Upper lobe of left lung (tissue), 6 donors: ENCODE results near the gene PLCH2. TPM values are rescaled to one million over a fixed set of nuclear protein-coding genes. Genes with fewer than 3 reads are reported as not detected.
A peak's percentile ranks its signal among the peaks of the same experiment; 100 is the strongest.

ENCODE experiments used
- ATAC-seq, 2 donors: fragments of 200-7000 bp; cut with Tn5 transposase; one replicate each; pipeline ENCODE4 v1.9.1; 2022; ENCODE audit warnings: mild to moderate bottlenecking in 2 of 2, moderate library complexity in 2 of 2; ENCODE audit not compliant: low FRiP score in 2 of 2
- DNase-seq, 2 donors: peaks; one replicate each; pipeline ENCODE4 v3.0.0-alpha.2; 2019 to 2020
- H3K27ac ChIP-seq, 4 donors: fragments of 200-600 bp; sonication (generic); one replicate each; pipeline ENCODE4 v1.5.1; 2016 to 2019
- H3K27me3 ChIP-seq, 4 donors: fragments of 200-600 bp; sonication (generic); one replicate each; pipeline ENCODE4 v1.5.1; 2017 to 2019
- H3K36me3 ChIP-seq, 4 donors: fragments of 200-600 bp; sonication (generic); one replicate each; pipeline ENCODE4 v1.5.1; 2016 to 2019
- H3K4me1 ChIP-seq, 4 donors: fragments of 200-600 bp; sonication (generic); one replicate each; pipeline ENCODE4 v1.5.1; 2018 to 2019
- H3K4me3 ChIP-seq, 4 donors: fragments of 200-600 bp; sonication (generic); one replicate each; pipeline ENCODE4 v1.5.1; 2017 to 2019; ENCODE audit warnings: mild to moderate bottlenecking in 2 of 4, moderate library complexity in 1 of 4
- H3K9me3 ChIP-seq, 4 donors: fragments of 200-600 bp; sonication (generic); one replicate each; pipeline ENCODE4 v1.5.1; 2018 to 2019
- CTCF ChIP-seq, 6 experiments: fragments of 450-650 bp in 4 of 6; fragments of 200-600 bp in 2 of 6; sonication (generic) in 2 of 6; IDR thresholded peaks; one replicate each; pipeline ENCODE4 v1.5.1; 2016 to 2019; ENCODE audit warnings: antibody characterized with exemption in 6 of 6
- EP300 ChIP-seq, 4 donors: sonication (generic); formaldehyde crosslinking; IDR thresholded peaks; one replicate each; pipeline ENCODE4 v1.5.1; 2017; ENCODE audit warnings: antibody characterized with exemption in 4 of 4, control low read depth in 2 of 4
- POLR2A ChIP-seq, 4 donors: fragments of 450-650 bp; IDR thresholded peaks; one replicate each; pipeline ENCODE4 v1.5.1; 2016 to 2017; ENCODE audit warnings: antibody characterized with exemption in 4 of 4, mild to moderate bottlenecking in 2 of 4
- POLR2AphosphoS5 ChIP-seq, 2 donors: sonication (generic); formaldehyde crosslinking; IDR thresholded peaks; one replicate each; pipeline ENCODE4 v1.5.1; 2017; ENCODE audit warnings: antibody characterized with exemption in 2 of 2
- WGBS, 2 donors: methylation state at CpG; one replicate each; pipeline ENCODE4 v1.1.5; 2017 to 2018; 5-methylcytosine and 5-hydroxymethylcytosine counted together
- total RNA-seq, 6 donors: library from RNA; depleted of rRNA in 4 of 6; stranded (reverse); fragments of >200 nt in 4 of 6; gene quantifications; one replicate each; pipeline versions ENCODE4 v1.1.0 to v1.2.1, GENCODE V29; 2016 to 2021
- donor health status: DM: no; HTN: no; CAD: no; lungs with moderate emphysema.
- donor health status: DM: no; HTN: yes; CAD: no; lungs with severe emphysema.

The PLCH2 gene
- 1 to 10 TPM; 1.5 to 7.3 (median 3.4) TPM for total RNA-seq

GRCh38 chr1:2476061-2476999 is at the start of gene PLCH2:
PLCH2 (plus strand) TSS chr1:2476289; CDS start chr1:2476589, 300 bp downstream.
- H3K36me3 ChIP-seq, result no peaks in the 10 kb centered on the region
- H3K9me3 ChIP-seq, result no peaks in the 10 kb centered on the region
- no peak for TF ChIP-seq CTCF (IDR thresholded peaks at IDR 0.05)
- TF ChIP-seq EP300 (IDR thresholded peaks at IDR 0.05), result no peak
- DNase-seq, result no peak
- no peak for ATAC-seq
- no peaks in the 10 kb centered on the region for H3K4me1 ChIP-seq
- no peak within 1 kb of the TSS for H3K27ac ChIP-seq
- no peak within 1 kb of the TSS for H3K4me3 ChIP-seq
- WGBS, 2 donors, result 75 to 86% methylated on average over 11 to 32 of the region's 34 CpGs
- no peaks in the 10 kb centered on the region for H3K27me3 ChIP-seq

GRCh38 chr1:2426540-2426939 is 49.5 kb upstream of the PLCH2 start:
- DNase-seq (peak in 1 of 2 donors; percentile 72), ATAC-seq (no peak)
- no peak for TF ChIP-seq POLR2AphosphoS5 (IDR thresholded peaks at IDR 0.05)
- no peak for TF ChIP-seq POLR2A (IDR thresholded peaks at IDR 0.05)
- TF ChIP-seq EP300 (IDR thresholded peaks at IDR 0.05), result no peak
- no peak for TF ChIP-seq CTCF (IDR thresholded peaks at IDR 0.05)
- Histone ChIP-seq H3K36me3 (no peaks in the 10 kb centered on the region), H3K27ac (no peak overlapping the region), H3K4me1 (no peaks in the 10 kb centered on the region), H3K9me3 (peaks cover 0 to 11% (median 8%) of the 10 kb centered on the region in 4 donors), H3K4me3 (no peak overlapping the region), H3K27me3 (no peaks in the 10 kb centered on the region)
- 50 to 75% methylated on average over 2 to 18 of the region's 18 CpGs for WGBS, 2 donors

- Histone ChIP-seq H3K36me3 (no peaks in the 10 kb centered on the region), H3K27ac (no peak overlapping the region), H3K4me3 (no peak overlapping the region), H3K27me3 (no peaks in the 10 kb centered on the region), H3K4me1 (no peaks in the 10 kb centered on the region), H3K9me3 (peaks cover 0 to 11% (median 8%) of the 10 kb centered on the region in 4 donors)
- WGBS, 2 donors, result 77 to 82% methylated on average over 10 to 18 of the region's 18 CpGs
- TF ChIP-seq CTCF (IDR thresholded peaks at IDR 0.05), result no peak
- no peak for TF ChIP-seq EP300 (IDR thresholded peaks at IDR 0.05)
- TF ChIP-seq POLR2A (IDR thresholded peaks at IDR 0.05), result no peak
- TF ChIP-seq POLR2AphosphoS5 (IDR thresholded peaks at IDR 0.05), result no peak
- DNase-seq (peak in 1 of 2 donors; percentile 79), ATAC-seq (no peak)
Observed at GRCh38 chr1:2427051-2427450, 49.0 kb upstream of the PLCH2 start.

GRCh38 chr1:2427976-2428375 is 48.1 kb upstream of the PLCH2 start:
- H3K36me3 ChIP-seq, result no peaks in the 10 kb centered on the region
- peaks cover 0 to 11% (median 7%) of the 10 kb centered on the region in 4 donors for H3K9me3 ChIP-seq
- H3K4me1 ChIP-seq, result no peaks in the 10 kb centered on the region
- no peak overlapping the region for H3K4me3 ChIP-seq
- H3K27ac ChIP-seq, result no peak overlapping the region
- 60 to 84% methylated on average over 3 to 10 of the region's 10 CpGs for WGBS, 2 donors
- DNase-seq, result peak in 1 of 2 donors; percentile 53
- TF ChIP-seq POLR2A (IDR thresholded peaks at IDR 0.05) (no peak), CTCF (IDR thresholded peaks at IDR 0.05) (no peak), POLR2AphosphoS5 (IDR thresholded peaks at IDR 0.05) (no peak), EP300 (IDR thresholded peaks at IDR 0.05) (no peak)
- no peak for ATAC-seq
- H3K27me3 ChIP-seq, result no peaks in the 10 kb centered on the region
